Stimulated activated CD4-positive, alpha-beta T cell treated with anti-CD3 and anti-CD28 coated beads, Interleukin-1b, Interleukin-23, amount 100 ng/mL, for 48 hours (primary cell): ENCODE results near the gene RPL22L1.
"Not testable (repeated sequence)": the region's sequence is repeated elsewhere in the genome, so short reads cannot be mapped to it uniquely, and the experiment has no call there.

Source experiments
- DNase-seq: peaks from one replicate; pipeline ENCODE4 v3.0.0-alpha.2; 2020

RPL22L1 gene

GRCh38 chr3:170869645-170870593 lies at the start of gene RPL22L1:
TSS of gene RPL22L1 (minus strand) at chr3:170870195. CDS start at chr3:170870167, 28 bp downstream.
- peak; percentile 94 for DNase-seq

DNA sequence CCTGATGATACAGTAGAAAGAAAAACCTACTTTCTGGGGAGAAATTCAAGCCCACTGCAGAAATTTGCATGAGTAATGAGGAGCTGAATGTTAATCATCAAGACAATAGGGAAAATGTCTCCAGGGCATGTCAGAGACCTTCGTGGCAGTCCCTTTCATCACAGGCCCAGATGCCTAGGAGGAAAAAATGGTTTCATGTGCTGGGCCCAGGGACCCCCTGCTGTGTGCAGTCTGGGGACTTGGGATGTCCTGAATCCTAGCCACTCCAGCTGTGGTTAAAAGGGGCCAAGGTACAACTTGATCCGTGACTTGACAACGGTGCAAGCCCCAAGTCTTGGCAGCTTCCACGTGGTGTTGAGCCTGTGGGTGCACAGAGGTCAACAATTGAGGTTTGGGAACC lies 48.7 kb upstream of the RPL22L1 start:
- no peak for DNase-seq

DNA sequence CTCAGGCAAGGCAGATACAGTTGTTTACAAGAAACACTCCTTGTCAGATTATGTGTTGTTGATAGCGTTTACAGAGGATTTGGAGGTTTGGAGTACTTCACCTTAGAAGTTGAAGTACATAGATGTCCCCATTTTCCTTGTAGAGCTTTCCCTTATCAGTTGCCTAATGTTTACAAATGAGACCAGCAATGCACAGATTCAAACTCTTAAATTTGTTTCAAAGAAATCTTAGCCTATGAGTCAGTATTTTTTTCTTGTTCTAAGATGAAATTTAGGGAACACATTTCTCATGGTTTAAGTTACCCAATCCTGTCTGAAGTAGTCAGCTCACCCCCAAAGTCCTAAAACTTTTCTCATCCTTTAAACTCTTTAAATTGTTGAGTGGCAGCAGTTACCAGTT lies 44.7 kb upstream of the RPL22L1 start:
- no peak for DNase-seq

DNA sequence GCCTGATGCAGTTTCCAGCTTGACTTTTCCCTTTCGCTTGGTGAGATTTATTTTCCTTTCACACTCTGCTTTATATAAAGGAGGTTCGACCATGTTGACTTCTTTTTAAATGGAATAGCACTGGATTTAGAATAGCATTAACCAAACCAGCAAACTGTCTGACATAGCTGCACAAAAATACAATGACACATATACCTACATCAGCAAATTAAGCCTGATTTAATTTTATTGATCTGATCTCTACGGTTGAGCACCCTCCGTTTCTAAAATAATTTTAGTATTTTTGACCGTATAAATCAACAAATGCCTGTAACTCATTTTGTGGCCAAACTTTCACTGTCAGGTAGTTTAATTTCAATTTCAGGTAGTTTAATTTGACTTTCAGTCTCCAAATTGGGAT lies 44.2 kb upstream of the RPL22L1 start:
- DNase-seq: no peak

DNA sequence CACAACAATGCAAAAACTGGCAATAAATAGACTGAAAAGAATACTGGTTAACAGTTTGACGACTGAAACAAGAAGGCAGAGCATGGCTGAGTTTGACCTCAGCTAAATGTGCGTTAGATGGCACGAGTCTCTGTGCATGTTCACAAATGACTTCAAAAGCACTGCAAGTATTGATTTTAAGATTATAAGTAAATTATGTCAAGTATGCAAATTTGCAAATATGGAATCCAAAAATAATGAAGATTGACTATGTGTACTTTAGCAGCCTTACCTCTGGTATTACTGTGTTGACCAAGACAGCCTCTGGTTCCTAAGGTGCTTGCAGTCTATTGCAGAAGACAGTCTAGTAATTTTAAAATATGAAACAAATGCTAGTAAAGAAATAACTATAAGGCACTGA lies 41.1 kb upstream of the RPL22L1 start:
- DNase-seq: no peak

DNA sequence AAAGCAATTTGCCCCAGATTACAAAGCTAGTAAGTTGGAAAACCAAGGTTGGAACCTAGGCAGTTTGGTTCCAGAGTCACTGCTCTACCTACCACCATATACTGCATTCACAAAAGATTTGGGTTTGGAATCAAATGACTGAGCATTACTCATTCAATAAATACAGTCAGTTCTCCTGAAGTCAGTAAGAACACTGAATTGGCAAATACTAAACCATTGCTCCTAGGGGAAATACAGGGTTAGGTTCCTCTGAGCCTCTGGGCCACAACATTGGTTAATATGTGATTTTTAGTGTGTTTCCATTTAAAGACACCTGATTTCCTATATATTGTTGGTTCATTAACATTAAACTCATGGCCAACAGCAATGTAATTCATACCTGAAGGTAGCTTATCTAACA lies 40.5 kb upstream of the RPL22L1 start:
- DNase-seq: no peak

GRCh38 chr3:170909129-170909903 lies 39.3 kb upstream of the RPL22L1 start:
- DNase-seq: no peak

- DNase-seq: peak; percentile 96
Observed at GRCh38 chr3:170908235-170909116, 38.5 kb upstream of the RPL22L1 start, which contains the start of gene EIF5A2. TSS of gene EIF5A2 (minus strand) at chr3:170908637. CDS start at chr3:170907806, 831 bp downstream.

DNA sequence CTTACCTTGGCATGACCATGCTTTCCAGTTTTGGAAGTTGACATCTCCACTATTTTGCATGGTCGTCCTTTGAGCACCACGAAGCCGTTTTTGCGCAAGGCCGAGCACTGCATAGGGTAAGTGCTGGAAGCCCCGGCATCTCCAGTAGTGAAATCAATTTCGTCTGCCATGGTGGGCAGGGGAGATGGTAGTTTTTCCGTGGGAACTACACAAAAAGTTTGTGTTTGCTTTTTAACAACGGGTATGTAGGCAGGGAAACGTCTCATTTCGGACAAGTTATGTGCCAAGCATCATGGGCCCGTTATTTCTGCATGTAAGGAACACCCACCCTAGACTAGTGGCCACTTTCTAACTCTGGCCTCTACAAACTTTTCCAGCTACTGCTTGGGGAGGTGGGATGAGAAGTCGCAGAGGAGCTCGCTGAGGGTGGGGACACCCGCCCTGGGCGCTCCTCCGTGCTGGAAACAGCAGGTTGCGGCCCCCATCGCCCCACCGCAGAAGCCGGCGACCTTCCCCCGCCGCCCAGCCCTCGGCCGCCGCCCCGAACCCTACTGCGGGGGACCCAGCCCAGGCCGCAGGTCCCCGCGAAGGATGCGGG lies 37.7 kb upstream of the RPL22L1 start:
- no peak for DNase-seq

DNA sequence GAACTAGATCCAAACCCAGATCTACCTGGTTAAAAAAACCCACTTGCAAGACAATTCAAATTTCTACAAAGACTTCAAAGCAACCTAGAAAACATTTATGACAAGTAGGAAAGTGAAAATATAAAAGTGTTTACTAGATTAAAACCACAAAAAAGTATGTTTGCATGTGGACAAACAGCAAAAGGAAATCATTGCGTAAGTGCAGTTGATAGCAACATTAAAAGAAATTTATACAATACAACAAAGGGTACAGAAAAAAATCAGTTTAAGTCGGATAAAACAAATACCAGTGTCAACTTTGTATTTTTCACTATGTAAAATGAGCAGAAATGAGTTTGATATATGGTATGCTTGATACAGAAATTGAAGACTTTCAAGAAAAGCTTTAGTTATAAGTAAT lies 35.9 kb upstream of the RPL22L1 start:
- DNase-seq: no peak

DNA sequence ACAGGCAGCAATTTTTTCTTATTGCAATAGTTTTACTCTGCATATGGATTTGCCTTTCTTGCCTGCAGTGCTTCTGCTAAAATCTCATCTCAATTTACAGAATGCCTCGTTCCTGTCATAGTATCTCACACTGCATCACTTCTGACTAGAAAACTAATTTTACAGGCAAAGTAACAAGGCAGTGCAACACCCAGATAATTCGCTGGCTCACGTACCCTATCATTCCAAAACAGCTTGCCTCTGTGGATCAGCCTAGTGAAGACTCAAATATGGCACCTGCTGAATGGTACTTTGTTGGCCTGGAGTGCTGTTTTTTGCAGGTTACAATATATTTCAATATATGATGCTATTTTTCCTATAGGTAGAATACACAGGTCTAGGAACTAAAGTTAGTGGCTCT lies 33.1 kb upstream of the RPL22L1 start:
- no peak for DNase-seq

- no peak for DNase-seq
Observed at GRCh38 chr3:170899455-170899854, 29.5 kb upstream of the RPL22L1 start.

DNA sequence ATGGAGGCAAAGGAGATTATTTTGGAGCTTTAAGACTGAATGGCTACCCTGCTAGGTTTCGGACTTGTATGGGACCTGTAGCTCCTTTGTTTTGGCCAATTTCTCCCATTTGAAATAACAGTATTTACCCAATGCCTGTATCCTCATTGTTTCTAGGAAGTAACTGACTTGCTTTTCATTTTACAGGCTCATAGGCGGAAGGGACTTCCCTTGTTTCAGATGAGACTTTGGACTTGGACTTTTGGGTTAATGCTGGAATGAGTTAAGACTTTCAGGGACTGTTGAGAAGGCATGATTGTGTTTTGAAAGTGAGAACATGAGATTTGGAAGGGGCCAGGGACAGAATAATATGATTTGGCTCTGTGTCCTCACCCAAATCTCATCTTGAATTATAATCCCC lies 28.0 kb upstream of the RPL22L1 start:
- no peak for DNase-seq

DNA sequence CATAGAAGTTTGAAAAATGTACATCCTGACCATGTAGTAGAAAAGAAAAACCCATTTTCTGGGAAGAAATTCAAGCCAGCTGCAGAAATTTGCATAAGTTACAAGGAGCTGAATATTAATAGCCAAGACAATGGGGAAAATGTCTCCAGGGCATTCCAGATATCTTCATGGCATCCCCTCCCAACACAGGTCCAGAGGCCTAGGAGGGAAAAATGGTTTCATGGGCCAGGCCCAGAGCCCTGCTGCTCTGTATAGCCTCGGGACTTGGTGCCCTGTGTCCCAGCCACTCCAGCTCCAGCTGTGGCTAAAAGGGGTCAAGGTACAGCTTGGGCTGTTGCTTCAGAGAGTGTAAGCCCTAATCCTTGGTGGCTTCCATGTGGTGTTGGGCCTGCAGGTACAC lies 27.2 kb upstream of the RPL22L1 start:
- not testable (repeated sequence) for DNase-seq

- no peak for DNase-seq
Observed at GRCh38 chr3:170896781-170897180, 26.8 kb upstream of the RPL22L1 start.

DNA sequence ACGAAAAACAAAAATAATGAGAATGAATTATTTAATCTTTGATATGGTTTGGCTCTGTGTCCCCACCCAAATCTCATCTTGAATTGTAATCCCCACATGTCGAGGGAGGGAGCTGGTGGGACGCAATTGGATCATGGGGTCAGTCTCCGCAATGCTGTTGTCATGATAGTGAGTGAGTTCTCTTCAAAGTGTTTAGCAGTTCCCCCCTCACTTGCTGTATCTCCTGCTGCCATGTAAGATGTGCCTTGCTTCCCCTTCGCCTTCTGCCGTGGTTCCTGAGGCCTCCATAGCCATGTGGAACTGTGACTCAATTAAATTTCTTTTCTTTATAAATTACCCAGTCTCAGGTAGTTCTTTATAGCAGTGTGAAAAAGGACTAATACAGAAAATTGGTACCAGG lies 26.3 kb upstream of the RPL22L1 start:
- DNase-seq: not testable (repeated sequence)

- DNase-seq: no peak
Observed at GRCh38 chr3:170893895-170894294, 23.9 kb upstream of the RPL22L1 start.

- DNase-seq: no peak
Observed at GRCh38 chr3:170889630-170890029, 19.6 kb upstream of the RPL22L1 start.

GRCh38 chr3:170889132-170889531 lies 19.1 kb upstream of the RPL22L1 start:
- DNase-seq: no peak

DNA sequence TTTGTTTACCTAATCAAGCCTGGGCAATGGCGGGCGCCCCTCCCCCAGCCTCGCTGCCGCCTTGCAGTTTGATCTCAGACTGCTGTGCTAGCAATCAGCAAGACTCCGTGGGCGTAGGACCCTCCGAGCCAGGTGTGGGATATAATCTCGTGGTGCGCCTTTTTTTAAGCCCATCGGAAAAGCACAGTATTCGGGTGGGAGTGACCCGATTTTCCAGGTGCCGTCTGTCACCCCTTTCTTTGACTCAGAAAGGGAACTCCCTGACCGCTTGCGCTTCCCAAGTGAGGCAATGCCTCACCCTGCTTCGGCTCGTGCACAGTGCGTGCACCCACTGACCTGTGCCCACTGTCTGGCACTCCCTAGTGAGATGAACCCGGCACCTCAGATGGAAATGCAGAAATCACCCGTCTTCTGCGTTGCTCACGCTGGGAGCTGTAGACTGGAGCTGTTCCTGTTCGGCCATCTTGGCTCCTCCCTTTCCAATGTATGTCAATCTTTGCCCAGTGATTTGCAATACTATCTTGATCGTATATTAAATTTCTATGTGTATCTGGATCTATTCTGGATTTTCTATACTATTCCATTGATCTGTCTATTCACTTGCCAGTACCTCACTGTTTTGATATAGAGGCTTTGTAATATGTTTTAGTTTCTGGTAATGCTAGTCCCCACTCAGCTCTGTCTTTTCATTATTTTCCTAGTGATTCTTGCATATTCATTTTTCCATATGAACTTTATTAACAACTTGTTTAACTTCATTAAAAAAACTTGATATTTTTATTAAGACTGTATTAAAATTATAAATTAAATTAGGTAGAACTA lies 14.3 kb upstream of the RPL22L1 start:
- not testable (repeated sequence) for DNase-seq

DNA sequence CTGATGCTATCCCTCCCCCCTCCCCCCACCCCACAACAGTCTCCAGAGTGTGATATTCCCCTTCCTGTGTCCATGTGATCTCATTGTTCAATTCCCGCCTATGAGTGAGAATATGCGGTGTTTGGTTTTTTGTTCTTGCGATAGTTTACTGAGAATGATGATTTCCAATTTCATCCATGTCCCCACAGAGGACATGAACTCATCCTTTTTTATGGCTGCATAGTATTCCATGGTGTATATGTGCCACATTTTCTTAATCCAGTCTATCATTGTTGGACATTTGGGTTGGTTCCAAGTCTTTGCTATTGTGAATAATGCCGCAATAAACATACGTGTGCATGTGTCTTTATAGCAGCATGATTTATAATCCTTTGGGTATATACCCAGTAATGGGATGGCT lies 8.7 kb upstream of the RPL22L1 start:
- DNase-seq: not testable (repeated sequence)
